ENCODE measurements around the gene FXYD4. TPM values are rescaled to one million over a fixed set of nuclear protein-coding genes. Genes with fewer than 3 reads are reported as not detected.
"Not testable (repeated sequence)": the region's sequence is repeated elsewhere in the genome, so short reads cannot be mapped to it uniquely, and the experiment has no call there.

The FXYD4 gene
- polyA plus RNA-seq, 1 experiment = not detected

DNA sequence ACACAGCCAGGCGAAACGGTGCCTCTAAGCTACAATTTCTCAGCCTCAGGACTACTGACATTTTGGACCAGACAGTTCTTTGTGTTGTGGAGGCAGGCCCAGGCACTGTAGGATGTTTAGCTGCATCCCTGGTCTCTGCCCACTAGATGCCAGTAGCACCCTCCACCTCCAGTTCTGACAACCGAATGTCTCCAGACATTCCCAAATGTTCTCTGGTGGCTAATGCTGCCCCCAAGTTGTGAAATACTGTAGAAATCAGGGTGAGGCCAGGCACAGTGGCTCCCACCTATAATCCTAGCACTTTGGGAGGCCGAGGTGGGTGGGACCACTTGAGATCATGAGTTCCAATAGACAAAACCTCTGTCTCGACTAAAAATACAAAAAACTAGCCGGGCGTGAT is 19.3 kb downstream of the FXYD4 start:
- POLR2A ChIA-PET = interaction anchor here (0.7 kb wide), 1 partner anchor 17 kb away, joined by 5 read pairs; no protein-coding TSS in a partner anchor

GRCh38 chr10:43391496-43391895 is 20.1 kb downstream of the FXYD4 start:
- CTCF ChIA-PET = interaction anchor here (2.5 kb wide), 1 partner anchor 70 kb away, joined by 17 read pairs; no protein-coding TSS in a partner anchor
- no peaks in the 10 kb centered on the region for H3K9me3 ChIP-seq (ENCODE audit: control insufficient read depth, insufficient read depth, low read length)
- POLR2A ChIA-PET = interaction anchor here (0.7 kb wide), 1 partner anchor 329 kb away, joined by 3 read pairs; no protein-coding TSS in a partner anchor
- TF ChIP-seq CTCF (IDR thresholded peaks at IDR 0.05; ENCODE audit: low read depth, low read length) = no peak
- DNase-seq (ENCODE audit: low read depth, low spot score) = no peak
- no peak overlapping the region for H3K4me3 ChIP-seq (ENCODE audit: low read depth, low read length)
- H3K27ac ChIP-seq (ENCODE audit: low read depth, low read length) = no peak overlapping the region
- no peaks in the 10 kb centered on the region for H3K27me3 ChIP-seq (ENCODE audit: control insufficient read depth, insufficient read depth, low read length)

More for the DNA sequence above, 19.3 kb downstream of the FXYD4 start:
- DNase-seq (ENCODE audit: low read depth, low spot score) = no peak
- no peaks in the 10 kb centered on the region for H3K27me3 ChIP-seq (ENCODE audit: control insufficient read depth, insufficient read depth, low read length)
- CTCF ChIA-PET = interaction anchor here (0.9 to 2.5 kb wide), 6 partner anchors 9 to 211 kb away, joined by 3 to 17 read pairs (median 6); no protein-coding TSS in a partner anchor
- H3K4me3 ChIP-seq (ENCODE audit: low read depth, low read length) = no peak overlapping the region
- H3K9me3 ChIP-seq (ENCODE audit: control insufficient read depth, insufficient read depth, low read length) = no peaks in the 10 kb centered on the region
- H3K27ac ChIP-seq (ENCODE audit: low read depth, low read length) = no peak overlapping the region
- peak; percentile 69 for TF ChIP-seq CTCF (IDR thresholded peaks at IDR 0.05; ENCODE audit: low read depth, low read length)

DNA sequence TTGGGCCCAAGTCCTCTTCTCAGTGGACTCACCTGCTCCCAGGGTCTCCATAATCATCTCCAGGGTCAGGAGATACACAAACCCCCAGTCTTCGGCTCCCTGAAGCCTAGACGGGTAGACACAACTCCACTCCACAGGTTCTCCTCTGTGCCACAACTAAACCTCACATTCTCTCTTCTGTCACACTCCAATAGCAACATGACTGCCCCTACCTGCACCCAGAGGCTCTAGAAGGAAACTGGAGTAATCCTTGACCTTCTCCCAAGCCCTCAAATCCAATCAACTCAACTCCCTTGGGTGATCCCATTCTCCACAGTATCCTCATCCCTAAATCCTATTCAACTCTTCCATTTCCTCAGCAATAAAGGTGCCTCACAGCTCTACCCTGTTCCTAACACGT is 21.3 kb downstream of the FXYD4 start:
- TF ChIP-seq CTCF (IDR thresholded peaks at IDR 0.05; ENCODE audit: low read depth, low read length) = no peak
- no peak overlapping the region for H3K27ac ChIP-seq (ENCODE audit: low read depth, low read length)
- H3K27me3 ChIP-seq (ENCODE audit: control insufficient read depth, insufficient read depth, low read length) = no peaks in the 10 kb centered on the region
- ChIA-PET POLR2A (interaction anchor here (0.6 kb wide), 1 partner anchor 13 kb away, joined by 5 read pairs; no protein-coding TSS in a partner anchor), CTCF (no interaction called here)
- no peak for DNase-seq (ENCODE audit: low read depth, low spot score)
- H3K4me3 ChIP-seq (ENCODE audit: low read depth, low read length) = no peak overlapping the region
- H3K9me3 ChIP-seq (ENCODE audit: control insufficient read depth, insufficient read depth, low read length) = no peaks in the 10 kb centered on the region

DNA sequence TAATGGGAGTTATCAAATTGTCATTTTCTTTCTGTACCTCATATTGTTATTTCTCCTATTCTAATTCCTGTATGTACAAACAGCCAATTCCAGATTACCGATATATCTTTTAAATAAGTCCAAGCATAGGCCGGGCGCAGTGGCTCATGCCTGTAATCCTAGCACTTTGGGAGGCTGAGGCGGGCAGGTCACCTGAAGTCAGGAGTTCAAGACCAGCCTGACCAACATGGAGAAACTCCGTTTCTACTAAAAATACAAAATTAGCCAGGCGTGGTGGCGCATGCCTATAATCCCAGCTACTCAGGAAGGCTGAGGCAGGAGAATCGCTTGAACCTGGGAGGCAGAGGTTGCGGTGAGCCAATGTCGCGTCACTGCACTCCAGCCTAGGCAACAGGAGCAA is 21.8 kb downstream of the FXYD4 start:
- H3K4me3 ChIP-seq (ENCODE audit: low read depth, low read length); POLR2A ChIA-PET; DNase-seq (ENCODE audit: low read depth, low spot score); H3K27me3 ChIP-seq (ENCODE audit: control insufficient read depth, insufficient read depth, low read length); H3K9me3 ChIP-seq (ENCODE audit: control insufficient read depth, insufficient read depth, low read length); H3K27ac ChIP-seq (ENCODE audit: low read depth, low read length): not testable (repeated sequence)
- CTCF ChIA-PET = interaction anchor here (1.1 kb wide), 1 partner anchor 12 kb away, joined by 3 read pairs; no protein-coding TSS in a partner anchor

- no peak overlapping the region for H3K4me3 ChIP-seq (ENCODE audit: low read depth, low read length)
- no peak for DNase-seq (ENCODE audit: low read depth, low spot score)
- H3K9me3 ChIP-seq (ENCODE audit: control insufficient read depth, insufficient read depth, low read length) = no peaks in the 10 kb centered on the region
- no peak overlapping the region for H3K27ac ChIP-seq (ENCODE audit: low read depth, low read length)
- CTCF ChIA-PET = interaction anchor here (1.1 kb wide), 1 partner anchor 12 kb away, joined by 3 read pairs; no protein-coding TSS in a partner anchor
- no peaks in the 10 kb centered on the region for H3K27me3 ChIP-seq (ENCODE audit: control insufficient read depth, insufficient read depth, low read length)
- POLR2A ChIA-PET = no interaction called here
- no peak for TF ChIP-seq CTCF (IDR thresholded peaks at IDR 0.05; ENCODE audit: low read depth, low read length)
Observed at GRCh38 chr10:43393606-43394360, 22.3 kb downstream of the FXYD4 start.

Measured in AG04450 (cell line).